Measurements from ENCODE around the gene USP33. TPM values are rescaled to one million over a fixed set of nuclear protein-coding genes. Genes with fewer than 3 reads are reported as not detected.

Gene USP33
- polyA plus RNA-seq, 1 of the 3 experiments (the other 2 are of a cell fraction) = 26.3 TPM

- H3K9me2 ChIP-seq = no peaks in the 10 kb centered on the region
- no peak overlapping the region for H3K4me2 ChIP-seq
- H3K27me3 ChIP-seq (ENCODE audit: insufficient read depth) = no peaks in the 10 kb centered on the region
- H3K36me3 ChIP-seq (replicated peaks in 1 of 2; ENCODE audit: control insufficient read depth in 1 of 2, insufficient read depth in 2 of 2, low read length in 1 of 2) = peaks cover 0 to 4% of the 10 kb centered on the region in 2 experiments
- peaks cover 100% of the 10 kb centered on the region for H3K79me2 ChIP-seq (ENCODE audit: insufficient read depth)
- no peak overlapping the region for H3K27ac ChIP-seq (ENCODE audit: low read depth in 2 of 2, low read length in 1 of 2)
- H3K4me1 ChIP-seq (ENCODE audit: control insufficient read depth in 1 of 2, insufficient read depth in 2 of 2, low read depth in 1 of 2, low read length in 1 of 2) = peaks cover 0 to 26% of the 10 kb centered on the region in 2 experiments
- H3F3A ChIP-seq (replicated peaks; ENCODE audit: insufficient read depth) = peaks cover 16% of the 10 kb centered on the region
- peaks cover 55% of the 10 kb centered on the region for H4K20me1 ChIP-seq (ENCODE audit: insufficient read depth)
- TF ChIP-seq ZBTB33 (IDR thresholded peaks at IDR 0.05; ENCODE audit: borderline replicate concordance, low read depth) (no peak), YY1 (IDR thresholded peaks at IDR 0.05; ENCODE audit: low read depth) (no peak), NRF1 (IDR thresholded peaks at IDR 0.05; ENCODE audit: low read depth, low read length) (no peak), TCF12 (IDR thresholded peaks at IDR 0.05) (no peak), CTCF (IDR thresholded peaks at IDR 0.05) (no peak), CHD2 (IDR thresholded peaks at IDR 0.05; ENCODE audit: low read length, partially characterized antibody) (no peak), IRF3 (IDR thresholded peaks at IDR 0.05; ENCODE audit: low read depth, low read length) (no peak), USF1 (IDR thresholded peaks at IDR 0.05; ENCODE audit: borderline replicate concordance, low read depth) (no peak), EP300 (IDR thresholded peaks at IDR 0.05; ENCODE audit: borderline replicate concordance in 1 of 2, low read depth in 1 of 2, low read length in 1 of 2) (no peak), FOXJ3 (CRISPR knock-in tag; IDR thresholded peaks at IDR 0.05) (no peak), RFX5 (IDR thresholded peaks at IDR 0.05; ENCODE audit: low read length) (no peak), TEAD4 (IDR thresholded peaks at IDR 0.05; ENCODE audit: borderline replicate concordance, insufficient read depth) (no peak)
- H3K9me3 ChIP-seq = no peaks in the 10 kb centered on the region
- ChIA-PET POLR2A (interaction anchor here (0.6 kb wide), 1 partner anchor 307 kb away, joined by 5 read pairs; no protein-coding TSS in a partner anchor), CTCF (interaction anchor here (2.1 kb wide), 1 partner anchor 14 kb away, joined by 11 read pairs; no protein-coding TSS in a partner anchor)
- no peak overlapping the region for H3K4me3 ChIP-seq (ENCODE audit: low read depth in 2 of 2, low read length in 1 of 2)
- DNase-seq = no peak
- WGBS (ENCODE audit: low lambda C conversion rate) = 79% methylated on average over 1 of the region's 1 CpG
- no peak overlapping the region for H2AFZ ChIP-seq (ENCODE audit: low read depth)
- no peak overlapping the region for H3K9ac ChIP-seq
Measured at GRCh38 chr1:77668924-77669449, 90.7 kb downstream of the USP33 start.

Measured in SK-N-SH (cell line).